SK-N-SH (cell line): ENCODE results near the gene OXA1L.

ENCODE experiments used
- CTCF ChIP-seq: fragments of 200-600 bp; sonication (generic); IDR thresholded peaks from 2 replicates; pipeline ENCODE4 v1.6.1; 2017; ENCODE audit warnings: antibody characterized with exemption, mild to moderate bottlenecking, moderate library complexity
- EZH2phosphoT487 ChIP-seq: fragments of 200-600 bp; sonication (generic); IDR thresholded peaks from 2 replicates; pipeline ENCODE4 v1.6.1; 2017; ENCODE audit warnings: low read depth, mixed run types, mild to moderate bottlenecking, antibody characterized with exemption, moderate library complexity, borderline replicate concordance
- GABPA ChIP-seq: IDR thresholded peaks from 2 replicates; pipeline ENCODE4 v1.4.0; 2012; ENCODE audit warnings: low read depth, mild to moderate bottlenecking
- GATA2 ChIP-seq: sonication (generic); formaldehyde crosslinking; IDR thresholded peaks from 2 replicates; pipeline ENCODE4 v1.5.0; 2020; ENCODE audit warnings: mild to moderate bottlenecking, missing genetic modification reagents
- JUND ChIP-seq: IDR thresholded peaks from 2 replicates; pipeline ENCODE4 v1.4.0; 2012
- MAX ChIP-seq: IDR thresholded peaks from 2 replicates; pipeline ENCODE4 v1.4.0; 2012; ENCODE audit warnings: low read depth
- MXI1 ChIP-seq: IDR thresholded peaks from 2 replicates; pipeline ENCODE4 v1.6.1; 2012; ENCODE audit warnings: mild to moderate bottlenecking, low read depth, low read length, improper control_type of control experiment
- REST ChIP-seq: IDR thresholded peaks from 2 replicates; pipeline ENCODE4 v1.6.1; 2012; ENCODE audit warnings: mild to moderate bottlenecking, low read depth, low read length, moderate library complexity
- RFX5 ChIP-seq: IDR thresholded peaks from 2 replicates; pipeline ENCODE4 v1.6.1; 2012; ENCODE audit warnings: mild to moderate bottlenecking, improper control_type of control experiment, low read length
- TEAD4 ChIP-seq: IDR thresholded peaks from 2 replicates; pipeline ENCODE4 v1.4.0; 2012; ENCODE audit warnings: mild to moderate bottlenecking, borderline replicate concordance; ENCODE audit not compliant: insufficient read depth
- YY1 ChIP-seq: IDR thresholded peaks from 2 replicates; pipeline ENCODE4 v1.4.0; 2012; ENCODE audit warnings: low read depth, mild to moderate bottlenecking
- TF ChIP-seq, protein P1 (sequence below): IDR thresholded peaks from 2 replicates; pipeline ENCODE4 v1.4.0; 2012; ENCODE audit warnings: low read depth, borderline replicate concordance

GRCh38 chr14:22822016-22822570 lies 55.6 kb downstream of the OXA1L start:
- TF ChIP-seq TEAD4: no peak
- no peak for TF ChIP-seq RFX5
- no peak for TF ChIP-seq GABPA
- TF ChIP-seq MAX: no peak
- TF ChIP-seq, protein P1, sequence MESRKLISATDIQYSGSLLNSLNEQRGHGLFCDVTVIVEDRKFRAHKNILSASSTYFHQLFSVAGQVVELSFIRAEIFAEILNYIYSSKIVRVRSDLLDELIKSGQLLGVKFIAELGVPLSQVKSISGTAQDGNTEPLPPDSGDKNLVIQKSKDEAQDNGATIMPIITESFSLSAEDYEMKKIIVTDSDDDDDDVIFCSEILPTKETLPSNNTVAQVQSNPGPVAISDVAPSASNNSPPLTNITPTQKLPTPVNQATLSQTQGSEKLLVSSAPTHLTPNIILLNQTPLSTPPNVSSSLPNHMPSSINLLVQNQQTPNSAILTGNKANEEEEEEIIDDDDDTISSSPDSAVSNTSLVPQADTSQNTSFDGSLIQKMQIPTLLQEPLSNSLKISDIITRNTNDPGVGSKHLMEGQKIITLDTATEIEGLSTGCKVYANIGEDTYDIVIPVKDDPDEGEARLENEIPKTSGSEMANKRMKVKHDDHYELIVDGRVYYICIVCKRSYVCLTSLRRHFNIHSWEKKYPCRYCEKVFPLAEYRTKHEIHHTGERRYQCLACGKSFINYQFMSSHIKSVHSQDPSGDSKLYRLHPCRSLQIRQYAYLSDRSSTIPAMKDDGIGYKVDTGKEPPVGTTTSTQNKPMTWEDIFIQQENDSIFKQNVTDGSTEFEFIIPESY: no peak
- no peak for TF ChIP-seq YY1
- TF ChIP-seq EZH2phosphoT487: no peak
- no peak for TF ChIP-seq GATA2 (CRISPR knock-in tag)
- no peak for TF ChIP-seq MXI1
- TF ChIP-seq REST: no peak
- no peak for TF ChIP-seq JUND
- TF ChIP-seq CTCF: no peak
